ENCODE measurements around the gene SLC50A1.

Gene SLC50A1

GRCh38 chr1:155127967-155128754 is 7.5 kb upstream of the SLC50A1 start:
- no peak for TF ChIP-seq CTCF (IDR thresholded peaks at IDR 0.05; ENCODE audit: low read length, missing control alignments)
- no peak for DNase-seq (ENCODE audit: low read depth)
- H3K4me3 ChIP-seq (replicated peaks; ENCODE audit: low read depth, low read length), result peak overlapping the region; percentile 77

- H3K4me3 ChIP-seq (replicated peaks; ENCODE audit: low read depth, low read length), result peak overlapping the region; percentile 77
Measured at GRCh38 chr1:155128755-155129473, 6.7 kb upstream of the SLC50A1 start.

GRCh38 chr1:155130272-155131006 is 5.2 kb upstream of the SLC50A1 start:
- TF ChIP-seq CTCF (IDR thresholded peaks at IDR 0.05; ENCODE audit: low read length, missing control alignments), result no peak
- H3K4me3 ChIP-seq (replicated peaks; ENCODE audit: low read depth, low read length), result peak overlapping the region; percentile 77
- no peak for DNase-seq (ENCODE audit: low read depth)

More at GRCh38 chr1:155128755-155129473, 6.7 kb upstream of the SLC50A1 start:
- no peak for TF ChIP-seq CTCF (IDR thresholded peaks at IDR 0.05; ENCODE audit: low read length, missing control alignments)
- DNase-seq (ENCODE audit: low read depth), result peak; percentile 28

GRCh38 chr1:155131285-155131684 is 4.4 kb upstream of the SLC50A1 start:
- no peak for TF ChIP-seq CTCF (IDR thresholded peaks at IDR 0.05; ENCODE audit: low read length, missing control alignments)
- H3K4me3 ChIP-seq (replicated peaks; ENCODE audit: low read depth, low read length), result no peak overlapping the region
- DNase-seq (ENCODE audit: low read depth), result no peak

- no peak for DNase-seq (ENCODE audit: low read depth)
- no peak overlapping the region for H3K4me3 ChIP-seq (replicated peaks; ENCODE audit: low read depth, low read length)
- TF ChIP-seq CTCF (IDR thresholded peaks at IDR 0.05; ENCODE audit: low read length, missing control alignments), result no peak
Measured at GRCh38 chr1:155131856-155132255, 3.8 kb upstream of the SLC50A1 start.

- no peak for DNase-seq (ENCODE audit: low read depth)
- no peak for TF ChIP-seq CTCF (IDR thresholded peaks at IDR 0.05; ENCODE audit: low read length, missing control alignments)
- H3K4me3 ChIP-seq (replicated peaks; ENCODE audit: low read depth, low read length), result no peak overlapping the region
Measured at GRCh38 chr1:155133799-155134281, 1.8 kb upstream of the SLC50A1 start.
